ENCODE data around the gene RUNX1.

Gene RUNX1

DNA sequence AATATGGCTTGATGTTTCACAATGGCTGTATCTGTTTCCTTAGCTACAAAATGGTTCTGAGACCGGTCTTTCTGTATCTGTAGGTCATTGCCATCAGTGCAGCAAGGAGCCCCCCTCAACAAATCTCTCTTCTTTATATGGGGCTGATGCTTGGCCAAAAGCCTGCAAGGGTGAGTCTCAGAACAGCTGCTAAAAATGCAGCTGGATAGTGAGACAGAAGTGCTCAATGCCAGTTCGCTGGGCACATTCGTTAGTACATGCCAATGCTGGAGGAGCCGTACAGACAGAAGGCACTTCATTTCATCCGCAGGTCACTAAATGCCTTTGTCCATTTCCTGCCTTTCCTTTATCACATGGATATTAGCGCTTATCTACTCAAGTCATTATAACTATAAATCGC lies 67.3 kb downstream of the RUNX1 start:
- peaks cover 0 to 5% (median 0%) of the 10 kb centered on the region in 5 donors for H3K27me3 ChIP-seq (ENCODE audit: control insufficient read depth in 5 of 5, insufficient read depth in 4 of 5, low read length in 5 of 5)
- H3K9me3 ChIP-seq (ENCODE audit: control insufficient read depth in 5 of 5, low read length in 5 of 5): no peaks in the 10 kb centered on the region
- H3K4me3 ChIP-seq (ENCODE audit: low read depth in 1 of 5, low read length in 5 of 5): no peak overlapping the region
- no peak overlapping the region for H3K9ac ChIP-seq (ENCODE audit: low read length in 5 of 5)
- H3K4me1 ChIP-seq (ENCODE audit: control insufficient read depth in 5 of 5, insufficient read depth in 5 of 5, low read length in 5 of 5): peaks cover 0 to 12% (median 3%) of the 10 kb centered on the region in 5 donors
- no peaks in the 10 kb centered on the region for H3K36me3 ChIP-seq (ENCODE audit: control insufficient read depth in 5 of 5, insufficient read depth in 5 of 5, low read length in 5 of 5)
- no peak overlapping the region for H3K27ac ChIP-seq (ENCODE audit: low read depth, low read length)

DNA sequence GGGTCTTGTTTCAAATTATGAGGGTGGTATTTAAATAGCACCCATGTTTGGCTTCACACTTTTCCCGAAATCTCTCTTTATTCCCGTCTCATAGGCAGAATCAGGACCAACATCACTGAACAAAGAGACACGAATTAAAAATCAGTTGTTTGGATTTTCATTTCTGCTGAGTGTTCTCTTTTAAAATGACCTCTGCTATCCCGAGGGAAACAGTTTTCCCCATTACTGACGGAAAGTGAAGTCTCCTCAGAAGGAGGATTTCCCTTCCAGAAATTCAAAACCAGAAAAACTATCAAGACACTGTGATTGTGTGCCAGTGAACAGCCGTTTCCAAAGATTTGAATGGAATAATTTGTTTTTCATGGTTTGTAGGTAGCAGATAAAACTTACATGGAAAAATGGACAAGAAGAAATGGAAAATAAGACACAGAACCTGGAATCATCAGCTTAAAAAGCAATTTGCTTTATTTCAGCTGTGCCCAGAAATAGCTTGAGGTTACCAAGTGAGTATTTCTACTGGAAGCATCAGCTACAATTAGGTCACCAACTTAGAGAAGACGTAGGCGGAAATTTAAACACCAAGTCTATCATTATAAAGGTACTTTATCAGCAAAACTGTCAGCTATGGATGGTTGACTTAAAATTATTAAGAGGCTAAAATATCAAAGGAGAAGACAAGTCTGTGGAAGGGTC lies 68.5 kb downstream of the RUNX1 start:
- Histone ChIP-seq H3K36me3 (ENCODE audit: control insufficient read depth in 5 of 5, insufficient read depth in 5 of 5, low read length in 5 of 5) (no peaks in the 10 kb centered on the region), H3K4me1 (ENCODE audit: control insufficient read depth in 5 of 5, insufficient read depth in 5 of 5, low read length in 5 of 5) (peaks cover 0 to 12% (median 3%) of the 10 kb centered on the region in 5 donors), H3K4me3 (ENCODE audit: low read depth in 1 of 5, low read length in 5 of 5) (no peak overlapping the region), H3K27ac (ENCODE audit: low read depth, low read length) (no peak overlapping the region), H3K9ac (ENCODE audit: low read length in 5 of 5) (no peak overlapping the region), H3K9me3 (ENCODE audit: control insufficient read depth in 5 of 5, low read length in 5 of 5) (no peaks in the 10 kb centered on the region), H3K27me3 (ENCODE audit: control insufficient read depth in 5 of 5, insufficient read depth in 4 of 5, low read length in 5 of 5) (no peaks in the 10 kb centered on the region)

GRCh38 chr21:34979383-34979782 lies 69.7 kb downstream of the RUNX1 start:
- H3K4me1 ChIP-seq (ENCODE audit: control insufficient read depth in 5 of 5, insufficient read depth in 5 of 5, low read length in 5 of 5): peaks cover 0 to 12% (median 3%) of the 10 kb centered on the region in 5 donors
- H3K9ac ChIP-seq (ENCODE audit: low read length in 5 of 5): no peak overlapping the region
- H3K36me3 ChIP-seq (ENCODE audit: control insufficient read depth in 5 of 5, insufficient read depth in 5 of 5, low read length in 5 of 5): no peaks in the 10 kb centered on the region
- no peak overlapping the region for H3K27ac ChIP-seq (ENCODE audit: low read depth, low read length)
- no peak overlapping the region for H3K4me3 ChIP-seq (ENCODE audit: low read depth in 1 of 5, low read length in 5 of 5)
- no peaks in the 10 kb centered on the region for H3K9me3 ChIP-seq (ENCODE audit: control insufficient read depth in 5 of 5, low read length in 5 of 5)
- H3K27me3 ChIP-seq (ENCODE audit: control insufficient read depth in 5 of 5, insufficient read depth in 4 of 5, low read length in 5 of 5): no peaks in the 10 kb centered on the region

DNA sequence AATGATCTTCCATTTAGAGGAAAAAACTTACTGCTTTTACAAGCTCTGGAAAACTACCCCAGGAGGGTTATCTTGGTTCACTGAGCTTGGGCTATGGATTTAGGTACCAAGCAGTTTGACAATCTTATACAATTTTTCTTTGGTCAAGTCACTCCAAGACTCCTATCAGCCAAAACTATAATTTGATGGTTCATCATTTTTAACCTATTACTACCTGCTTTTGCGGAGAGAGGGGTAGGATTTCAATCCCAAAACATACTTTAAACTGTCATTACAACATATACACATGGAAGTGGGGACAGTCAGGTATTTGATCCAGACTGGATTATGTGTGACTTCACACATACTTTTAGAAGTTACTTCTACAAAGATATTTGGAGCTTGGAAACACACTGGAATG lies 71.8 kb downstream of the RUNX1 start:
- Histone ChIP-seq H3K27me3 (ENCODE audit: control insufficient read depth in 5 of 5, insufficient read depth in 4 of 5, low read length in 5 of 5) (no peaks in the 10 kb centered on the region), H3K4me1 (ENCODE audit: control insufficient read depth in 5 of 5, insufficient read depth in 5 of 5, low read length in 5 of 5) (peaks cover 0 to 12% (median 3%) of the 10 kb centered on the region in 5 donors), H3K9ac (ENCODE audit: low read length in 5 of 5) (no peak overlapping the region), H3K9me3 (ENCODE audit: control insufficient read depth in 5 of 5, low read length in 5 of 5) (no peaks in the 10 kb centered on the region), H3K36me3 (ENCODE audit: control insufficient read depth in 5 of 5, insufficient read depth in 5 of 5, low read length in 5 of 5) (no peaks in the 10 kb centered on the region), H3K27ac (ENCODE audit: low read depth, low read length) (no peak overlapping the region), H3K4me3 (ENCODE audit: low read depth in 1 of 5, low read length in 5 of 5) (no peak overlapping the region)

DNA sequence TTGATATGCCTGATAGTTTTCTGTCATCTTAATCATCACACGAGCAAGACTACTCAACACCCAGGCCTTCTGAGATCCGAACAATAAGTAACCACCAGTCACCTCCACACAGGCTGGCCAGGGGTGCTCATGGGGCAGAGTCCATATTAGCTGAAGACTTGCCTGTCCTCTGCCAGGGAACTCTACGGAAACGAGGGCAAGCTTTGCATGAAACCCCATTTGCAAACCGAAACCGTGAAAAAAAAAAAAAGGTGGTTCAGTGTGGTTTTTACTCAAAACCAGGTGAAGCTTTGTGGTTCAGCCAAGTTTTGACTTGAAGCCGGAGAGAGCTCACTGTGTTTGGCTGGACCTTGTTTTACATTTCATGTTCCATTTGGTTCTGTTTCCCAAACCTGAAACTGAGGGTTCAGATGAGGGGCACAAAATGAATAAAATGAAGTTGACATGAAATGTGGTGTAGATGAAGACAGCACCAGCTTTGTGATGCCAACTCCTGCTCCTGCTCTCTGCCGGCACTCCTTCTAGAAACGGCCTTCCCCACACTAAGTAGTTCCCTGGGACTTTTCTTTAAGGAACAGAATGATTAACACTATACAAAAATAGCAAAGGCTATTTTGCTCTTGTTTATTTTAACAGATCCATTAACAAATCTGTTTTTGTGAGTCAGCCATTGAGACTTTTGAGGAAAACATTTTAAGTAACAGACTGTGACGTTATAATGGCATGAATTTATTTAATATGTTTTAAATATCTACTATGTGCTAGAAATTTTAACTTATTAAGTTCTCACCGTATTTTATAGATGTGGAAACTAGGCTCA lies 74.7 kb downstream of the RUNX1 start:
- Histone ChIP-seq H3K4me3 (ENCODE audit: low read depth in 1 of 5, low read length in 5 of 5) (no peak overlapping the region), H3K9me3 (ENCODE audit: control insufficient read depth in 5 of 5, low read length in 5 of 5) (no peaks in the 10 kb centered on the region), H3K4me1 (ENCODE audit: control insufficient read depth in 5 of 5, insufficient read depth in 5 of 5, low read length in 5 of 5) (peaks cover 0 to 8% (median 0%) of the 10 kb centered on the region in 5 donors), H3K27ac (ENCODE audit: low read depth, low read length) (no peak overlapping the region), H3K36me3 (ENCODE audit: control insufficient read depth in 5 of 5, insufficient read depth in 5 of 5, low read length in 5 of 5) (no peaks in the 10 kb centered on the region), H3K9ac (ENCODE audit: low read length in 5 of 5) (no peak overlapping the region), H3K27me3 (ENCODE audit: control insufficient read depth in 5 of 5, insufficient read depth in 4 of 5, low read length in 5 of 5) (no peaks in the 10 kb centered on the region)

DNA sequence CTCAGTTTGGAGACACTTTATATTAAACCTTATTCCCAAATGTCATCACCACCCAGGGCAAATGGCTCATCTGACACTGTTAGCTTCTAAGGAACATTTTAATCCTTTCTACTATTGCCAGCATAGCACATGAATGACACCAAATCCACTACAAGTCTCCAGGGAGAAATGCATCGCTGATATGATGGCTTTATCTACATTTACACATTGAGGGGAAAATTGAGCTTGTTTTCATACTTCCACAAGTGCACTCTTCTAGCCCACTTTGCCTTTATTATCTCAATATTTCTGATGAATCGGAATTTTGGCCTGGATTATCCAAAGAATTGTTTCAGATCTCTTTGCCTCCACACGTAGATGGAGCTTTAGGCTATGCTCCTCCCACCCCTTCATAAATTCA lies 75.4 kb downstream of the RUNX1 start:
- no peaks in the 10 kb centered on the region for H3K36me3 ChIP-seq (ENCODE audit: control insufficient read depth in 5 of 5, insufficient read depth in 5 of 5, low read length in 5 of 5)
- H3K4me1 ChIP-seq (ENCODE audit: control insufficient read depth in 5 of 5, insufficient read depth in 5 of 5, low read length in 5 of 5): peaks cover 0 to 8% (median 0%) of the 10 kb centered on the region in 5 donors
- no peaks in the 10 kb centered on the region for H3K27me3 ChIP-seq (ENCODE audit: control insufficient read depth in 5 of 5, insufficient read depth in 4 of 5, low read length in 5 of 5)

GRCh38 chr21:34971656-34972055 lies 77.4 kb downstream of the RUNX1 start:
- no peaks in the 10 kb centered on the region for H3K36me3 ChIP-seq (ENCODE audit: control insufficient read depth in 5 of 5, insufficient read depth in 5 of 5, low read length in 5 of 5)
- no peaks in the 10 kb centered on the region for H3K9me3 ChIP-seq (ENCODE audit: control insufficient read depth in 5 of 5, low read length in 5 of 5)
- H3K4me3 ChIP-seq (ENCODE audit: low read depth in 1 of 5, low read length in 5 of 5): no peak overlapping the region
- H3K9ac ChIP-seq (ENCODE audit: low read length in 5 of 5): no peak overlapping the region
- H3K27me3 ChIP-seq (ENCODE audit: control insufficient read depth in 5 of 5, insufficient read depth in 4 of 5, low read length in 5 of 5): no peaks in the 10 kb centered on the region
- H3K27ac ChIP-seq (ENCODE audit: low read depth, low read length): no peak overlapping the region
- peaks cover 0 to 8% (median 0%) of the 10 kb centered on the region in 5 donors for H3K4me1 ChIP-seq (ENCODE audit: control insufficient read depth in 5 of 5, insufficient read depth in 5 of 5, low read length in 5 of 5)

More for the DNA sequence above, 75.4 kb downstream of the RUNX1 start:
- Histone ChIP-seq H3K9me3 (ENCODE audit: control insufficient read depth in 5 of 5, low read length in 5 of 5) (no peaks in the 10 kb centered on the region), H3K27ac (ENCODE audit: low read depth, low read length) (no peak overlapping the region), H3K9ac (ENCODE audit: low read length in 5 of 5) (no peak overlapping the region), H3K4me3 (ENCODE audit: low read depth in 1 of 5, low read length in 5 of 5) (no peak overlapping the region)

GRCh38 chr21:34970566-34970965 lies 78.5 kb downstream of the RUNX1 start:
- no peak overlapping the region for H3K9ac ChIP-seq (ENCODE audit: low read length in 5 of 5)
- H3K36me3 ChIP-seq (ENCODE audit: control insufficient read depth in 5 of 5, insufficient read depth in 5 of 5, low read length in 5 of 5): no peaks in the 10 kb centered on the region
- H3K4me1 ChIP-seq (ENCODE audit: control insufficient read depth in 5 of 5, insufficient read depth in 5 of 5, low read length in 5 of 5): peaks cover 0 to 8% (median 0%) of the 10 kb centered on the region in 5 donors
- no peaks in the 10 kb centered on the region for H3K9me3 ChIP-seq (ENCODE audit: control insufficient read depth in 5 of 5, low read length in 5 of 5)
- no peak overlapping the region for H3K4me3 ChIP-seq (ENCODE audit: low read depth in 1 of 5, low read length in 5 of 5)
- no peak overlapping the region for H3K27ac ChIP-seq (ENCODE audit: low read depth, low read length)
- H3K27me3 ChIP-seq (ENCODE audit: control insufficient read depth in 5 of 5, insufficient read depth in 4 of 5, low read length in 5 of 5): peaks cover 0 to 3% (median 0%) of the 10 kb centered on the region in 5 donors

- H3K9me3 ChIP-seq (ENCODE audit: control insufficient read depth in 5 of 5, low read length in 5 of 5): no peaks in the 10 kb centered on the region
Observed at GRCh38 chr21:34970167-34970500, 79.0 kb downstream of the RUNX1 start.

DNA sequence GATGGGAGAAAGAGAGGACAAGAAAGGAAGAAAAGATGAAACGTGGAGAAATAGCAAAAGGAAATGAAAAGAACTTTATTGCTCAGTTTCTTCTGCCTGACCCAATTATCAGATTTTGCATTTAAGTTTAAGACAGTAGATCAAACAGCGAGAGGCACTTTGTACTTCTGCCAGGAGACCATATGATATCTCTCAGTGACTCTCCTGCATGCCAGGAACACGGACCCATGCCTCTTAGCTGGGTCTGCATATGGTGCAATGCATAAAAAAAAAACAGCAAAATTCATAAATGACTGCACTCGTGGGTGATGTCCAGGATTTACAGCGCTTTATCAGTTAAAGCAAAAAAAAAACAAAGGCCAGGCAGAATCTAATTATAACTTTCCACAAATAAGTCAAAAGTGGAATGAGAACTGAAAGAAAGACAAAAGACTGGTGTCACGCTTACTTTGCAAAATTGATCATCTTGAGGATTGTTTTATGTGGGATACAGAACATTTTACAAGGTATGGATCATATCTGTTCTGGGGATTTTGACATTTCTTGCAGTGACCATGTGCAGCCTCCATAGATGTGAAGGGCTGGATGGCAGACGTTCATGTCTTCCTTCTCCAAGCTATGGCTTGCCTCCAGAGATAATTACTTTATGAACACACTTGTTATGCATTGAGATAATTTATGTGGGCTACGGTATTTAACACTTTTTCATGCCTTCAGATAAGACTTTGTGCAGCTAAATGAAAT lies 79.5 kb downstream of the RUNX1 start:
- H3K9me3 ChIP-seq (ENCODE audit: control insufficient read depth in 5 of 5, low read length in 5 of 5): no peaks in the 10 kb centered on the region
- H3K27ac ChIP-seq (ENCODE audit: low read depth, low read length): no peak overlapping the region
- no peak overlapping the region for H3K9ac ChIP-seq (ENCODE audit: low read length in 5 of 5)
- H3K27me3 ChIP-seq (ENCODE audit: control insufficient read depth in 5 of 5, insufficient read depth in 4 of 5, low read length in 5 of 5): peaks cover 0 to 4% (median 3%) of the 10 kb centered on the region in 5 donors
- H3K36me3 ChIP-seq (ENCODE audit: control insufficient read depth in 5 of 5, insufficient read depth in 5 of 5, low read length in 5 of 5): no peaks in the 10 kb centered on the region
- no peak overlapping the region for H3K4me3 ChIP-seq (ENCODE audit: low read depth in 1 of 5, low read length in 5 of 5)
- H3K4me1 ChIP-seq (ENCODE audit: control insufficient read depth in 5 of 5, insufficient read depth in 5 of 5, low read length in 5 of 5): peaks cover 0 to 8% (median 0%) of the 10 kb centered on the region in 5 donors

More at GRCh38 chr21:34970167-34970500, 79.0 kb downstream of the RUNX1 start:
- H3K9ac ChIP-seq (ENCODE audit: low read length in 5 of 5): no peak overlapping the region
- H3K4me1 ChIP-seq (ENCODE audit: control insufficient read depth in 5 of 5, insufficient read depth in 5 of 5, low read length in 5 of 5): peaks cover 0 to 8% (median 0%) of the 10 kb centered on the region in 5 donors
- H3K4me3 ChIP-seq (ENCODE audit: low read depth in 1 of 5, low read length in 5 of 5): no peak overlapping the region
- H3K36me3 ChIP-seq (ENCODE audit: control insufficient read depth in 5 of 5, insufficient read depth in 5 of 5, low read length in 5 of 5): no peaks in the 10 kb centered on the region
- H3K27ac ChIP-seq (ENCODE audit: low read depth, low read length): no peak overlapping the region
- H3K27me3 ChIP-seq (ENCODE audit: control insufficient read depth in 5 of 5, insufficient read depth in 4 of 5, low read length in 5 of 5): peaks cover 0 to 3% (median 0%) of the 10 kb centered on the region in 5 donors

Data from subcutaneous abdominal adipose tissue (tissue), 5 donors.